ENCODE measurements around the gene ZFP64.
"Not testable (repeated sequence)": the region's sequence is repeated elsewhere in the genome, so short reads cannot be mapped to it uniquely, and the experiment has no call there.

ZFP64 gene

GRCh38 chr20:52201395-52201794, 9.8 kb upstream of the ZFP64 start:
- DNase-seq (ENCODE audit: low read depth in 2 of 2), result no peak

GRCh38 chr20:52200870-52201269, 9.3 kb upstream of the ZFP64 start:
- no peak for DNase-seq (ENCODE audit: low read depth in 2 of 2)

DNA sequence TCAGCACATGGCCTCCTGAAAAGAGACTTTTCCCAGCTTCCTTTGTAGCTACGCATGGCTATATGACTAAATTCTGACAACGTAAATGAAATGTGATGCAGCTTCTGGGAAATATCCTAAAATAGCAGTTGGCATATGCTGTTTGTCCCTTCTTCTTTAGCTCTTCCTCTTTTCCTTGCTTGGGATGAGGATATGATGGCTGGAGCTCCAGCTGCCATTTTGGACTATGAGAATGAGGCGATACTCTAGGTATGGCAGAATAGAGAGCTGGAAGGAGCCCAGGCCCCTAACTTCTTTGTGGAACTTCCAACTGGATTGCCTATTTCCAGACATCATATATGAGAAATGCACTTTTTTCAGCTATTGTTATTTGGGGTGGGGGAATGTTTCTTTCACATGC, 5.3 kb upstream of the ZFP64 start:
- DNase-seq (ENCODE audit: low read depth in 2 of 2), result no peak

- DNase-seq (ENCODE audit: low read depth in 2 of 2), result no peak
Observed at GRCh38 chr20:52193886-52194545, 2.4 kb upstream of the ZFP64 start.

DNA sequence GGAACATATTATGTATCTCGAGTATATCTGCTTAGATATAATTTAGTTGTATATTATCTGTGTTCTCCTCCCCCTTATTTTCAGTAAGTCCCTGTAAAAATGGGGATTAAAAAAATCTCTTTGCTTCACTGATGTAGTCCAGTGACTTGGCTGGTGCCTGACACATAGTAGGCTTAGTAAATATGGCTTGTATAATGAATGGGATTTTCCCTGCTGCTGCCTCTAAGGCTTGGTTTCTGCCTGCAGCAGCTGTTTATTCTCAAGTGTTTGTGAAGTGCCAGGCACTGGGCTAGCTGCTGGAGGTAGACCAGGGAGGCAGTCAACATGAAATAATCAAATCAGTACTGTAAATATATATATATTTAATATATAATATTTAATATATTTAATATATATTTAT, 1.6 kb upstream of the ZFP64 start:
- no peak for DNase-seq (ENCODE audit: low read depth in 2 of 2)

DNA sequence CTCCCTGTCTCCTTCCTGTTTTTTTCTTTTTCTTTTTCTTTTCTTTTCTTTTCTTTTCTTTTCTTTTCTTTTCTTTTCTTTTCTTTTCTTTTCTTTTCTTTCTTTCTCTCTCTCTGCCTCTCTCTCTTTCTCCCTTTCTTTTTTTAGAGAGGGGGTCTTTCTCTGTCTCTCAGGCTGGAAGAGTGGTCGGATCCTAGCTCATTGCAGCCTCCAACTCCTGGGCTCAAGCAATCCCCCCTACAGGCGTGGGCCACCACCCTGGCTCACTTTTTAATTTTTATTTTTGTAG, 1.1 kb upstream of the ZFP64 start:
- DNase-seq (ENCODE audit: low read depth in 2 of 2), result not testable (repeated sequence)

DNA sequence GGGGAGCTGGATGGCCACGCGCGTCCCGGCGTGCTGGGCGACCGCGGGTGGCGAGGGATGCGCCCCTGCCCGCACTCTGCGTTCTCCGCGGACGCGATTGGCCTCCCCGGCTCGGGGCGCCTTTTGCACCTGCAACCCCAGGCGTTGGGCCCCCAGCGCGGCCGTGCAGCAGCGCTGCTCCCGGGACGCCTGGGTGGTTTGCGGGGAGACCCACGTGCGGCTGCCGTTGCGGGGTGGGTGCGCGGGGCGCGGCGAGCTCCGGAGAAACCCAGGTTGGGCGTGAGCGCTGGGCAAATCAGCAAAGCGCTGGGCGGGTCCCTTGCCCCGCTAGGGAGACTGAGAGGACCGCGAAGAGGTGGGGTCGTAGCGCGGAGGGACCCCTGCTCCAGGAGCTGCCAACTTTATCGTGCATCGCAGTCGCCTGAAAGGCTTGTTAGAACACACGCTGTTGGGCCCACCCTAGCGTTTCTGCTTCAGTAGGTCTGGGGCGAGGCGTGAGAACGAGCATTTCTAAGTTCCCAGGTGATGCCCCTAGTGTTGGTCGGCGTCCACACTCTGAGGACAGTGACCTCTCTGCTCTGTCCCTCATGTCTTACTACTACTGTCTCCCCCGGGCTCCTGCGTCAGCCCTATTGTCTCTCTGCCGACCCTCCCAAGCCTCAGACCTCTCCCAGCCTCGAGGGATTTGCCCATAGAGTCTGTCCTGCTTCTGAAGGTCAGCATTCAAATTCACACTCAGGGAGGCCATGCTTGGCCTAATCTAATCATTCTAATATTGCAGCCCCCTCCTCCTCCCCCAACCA, 538 bp upstream of the ZFP64 start:
- DNase-seq (ENCODE audit: low read depth in 2 of 2), result no peak

GRCh38 chr20:52190437-52191131, 995 bp downstream of the ZFP64 start:
- peak in 1 of 2 donors; percentile 16 for DNase-seq (ENCODE audit: low read depth in 2 of 2)

GRCh38 chr20:52181766-52182165, 9.8 kb downstream of the ZFP64 start:
- DNase-seq (ENCODE audit: low read depth in 2 of 2), result no peak

DNA sequence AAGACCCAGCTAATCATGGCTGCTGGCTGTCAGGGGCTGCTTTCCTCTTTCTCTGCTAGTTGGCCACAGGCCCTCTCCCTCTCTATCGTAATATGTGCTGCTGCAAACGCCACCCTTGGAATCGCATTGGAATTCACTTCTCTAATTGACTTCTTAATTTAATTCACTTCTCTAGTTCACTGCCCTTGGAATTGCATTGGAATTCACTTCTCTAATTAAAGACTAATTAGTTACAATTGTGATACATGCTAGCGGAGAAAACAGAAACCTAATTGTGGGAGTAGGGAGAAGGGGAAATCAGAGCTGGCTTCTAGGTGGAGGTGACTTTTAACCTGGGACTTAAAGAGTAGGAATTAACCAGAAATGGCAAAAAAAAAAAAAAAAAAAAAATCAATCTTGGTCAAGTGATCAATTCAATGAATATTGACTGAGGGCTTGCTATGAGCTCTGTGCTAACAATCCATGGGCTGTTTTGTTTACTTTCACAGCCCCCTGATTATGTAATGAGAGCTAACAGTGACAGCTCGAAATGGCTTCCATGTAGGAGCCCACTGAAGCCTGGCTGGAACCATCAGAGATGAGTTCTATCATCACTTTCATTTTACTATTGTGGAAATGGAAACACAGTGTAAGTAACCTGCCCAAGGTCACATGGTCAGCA, 11.3 kb downstream of the ZFP64 start:
- DNase-seq (ENCODE audit: low read depth in 2 of 2), result no peak

DNA sequence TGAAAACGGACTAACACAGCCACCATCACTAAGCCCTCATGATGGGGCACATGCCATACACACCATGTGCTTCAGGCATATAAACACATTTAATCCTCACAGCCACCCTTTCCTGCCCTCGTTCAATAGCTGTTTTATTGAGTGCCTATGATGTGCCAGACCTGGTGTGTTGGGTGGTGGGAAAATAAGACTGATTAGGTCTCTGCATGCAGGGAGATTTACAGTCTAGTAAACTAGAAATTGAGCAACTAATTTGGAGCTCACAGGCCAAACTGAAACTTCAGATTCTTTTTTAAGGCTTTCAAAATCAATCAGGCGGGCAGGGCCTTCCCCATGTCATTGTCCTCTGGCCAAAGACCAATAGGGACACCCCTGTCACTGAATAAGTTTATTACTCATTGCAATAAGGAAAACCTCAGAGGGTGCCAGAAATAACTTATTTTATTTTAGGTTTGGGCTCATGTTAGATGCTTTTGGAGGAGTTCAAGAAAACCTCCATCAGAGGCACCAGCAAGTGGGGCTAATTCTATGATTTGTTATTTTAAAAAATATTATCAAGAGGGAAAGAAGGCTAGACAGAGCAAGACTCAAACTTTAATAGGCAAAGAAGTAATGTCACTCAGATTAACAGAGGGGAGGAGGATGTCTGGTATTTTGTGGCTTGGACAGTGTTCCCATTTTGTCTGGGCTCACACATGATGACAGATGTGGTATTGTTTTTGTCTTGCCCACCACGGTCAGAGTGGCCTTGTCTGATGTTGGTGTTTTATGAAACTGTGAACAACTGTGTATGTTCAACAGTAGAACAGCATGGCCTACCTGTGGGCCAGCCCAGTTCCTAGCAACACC, 12.0 kb downstream of the ZFP64 start:
- no peak for DNase-seq (ENCODE audit: low read depth in 2 of 2)

GRCh38 chr20:52178691-52179090, 12.9 kb downstream of the ZFP64 start:
- DNase-seq (ENCODE audit: low read depth in 2 of 2), result no peak

DNA sequence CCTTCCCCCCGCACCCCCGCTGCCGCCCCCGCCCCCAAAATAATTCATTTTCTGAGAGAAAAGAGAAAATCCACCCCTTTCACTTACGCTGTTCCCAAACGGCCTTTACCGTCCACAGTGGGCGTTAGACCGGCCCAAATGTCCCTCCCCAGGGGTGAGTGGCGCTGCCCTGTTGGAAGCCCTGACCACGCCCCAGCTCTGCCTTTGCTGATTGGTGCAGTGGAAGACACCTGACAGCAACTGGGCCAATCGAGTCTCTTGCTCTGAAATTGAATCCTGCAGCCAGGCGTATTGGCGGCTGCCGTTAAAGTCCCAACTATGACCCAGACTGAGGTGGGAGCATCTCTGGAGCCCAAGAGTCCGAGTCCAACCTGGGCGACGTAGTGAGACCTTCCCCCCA, 15.7 kb downstream of the ZFP64 start:
- no peak for DNase-seq (ENCODE audit: low read depth in 2 of 2)

- no peak for DNase-seq (ENCODE audit: low read depth in 2 of 2)
Observed at GRCh38 chr20:52172392-52173047, 19.1 kb downstream of the ZFP64 start.

DNA sequence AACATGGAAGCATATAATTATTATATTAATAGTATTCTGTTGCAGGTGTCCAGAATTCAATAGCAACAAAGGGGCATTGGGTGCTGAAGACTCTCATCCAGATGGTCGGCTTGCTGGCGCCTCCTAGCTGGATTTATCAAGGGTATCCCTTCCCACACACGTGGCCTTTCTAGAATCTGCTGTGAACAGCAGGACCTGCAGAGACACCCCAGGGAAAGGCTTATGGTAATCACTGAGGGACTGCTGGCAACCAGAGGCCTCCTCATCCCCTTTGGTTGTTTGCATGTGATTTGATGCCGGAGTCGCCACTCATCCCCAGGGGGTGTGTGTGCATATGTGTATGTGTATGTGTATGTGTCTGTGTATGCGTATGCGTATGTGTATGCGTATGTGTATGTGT, 20.6 kb downstream of the ZFP64 start:
- DNase-seq (ENCODE audit: low read depth in 2 of 2), result no peak

- no peak for DNase-seq (ENCODE audit: low read depth in 2 of 2)
Observed at GRCh38 chr20:52168116-52168515, 23.5 kb downstream of the ZFP64 start.

- no peak for DNase-seq (ENCODE audit: low read depth in 2 of 2)
Observed at GRCh38 chr20:52167232-52167840, 24.2 kb downstream of the ZFP64 start.

- DNase-seq (ENCODE audit: low read depth in 2 of 2), result no peak
Observed at GRCh38 chr20:52166150-52166549, 25.4 kb downstream of the ZFP64 start.

GRCh38 chr20:52160621-52161204, 30.9 kb downstream of the ZFP64 start:
- no peak for DNase-seq (ENCODE audit: low read depth in 2 of 2)

GRCh38 chr20:52160049-52160570, 31.5 kb downstream of the ZFP64 start:
- DNase-seq (ENCODE audit: low read depth in 2 of 2), result no peak
